ENCODE data around the gene CHSY1. TPM values are rescaled to one million over a fixed set of nuclear protein-coding genes. Genes with fewer than 3 reads are reported as not detected.
A peak's percentile ranks its signal among the peaks of the same experiment; 100 is the strongest.

The CHSY1 gene
- polyA plus RNA-seq, 4 donors, result 44.3 to 55.6 (median 50.9) TPM

GRCh38 chr15:101272584-101272983 is 20.7 kb upstream of the CHSY1 start:
- DNase-seq (ENCODE audit: low read depth in 4 of 4, low spot score in 3 of 4), result no peak

GRCh38 chr15:101269479-101270223 is 17.8 kb upstream of the CHSY1 start:
- no peak for DNase-seq (ENCODE audit: low read depth in 4 of 4, low spot score in 3 of 4)

- DNase-seq (ENCODE audit: low read depth in 4 of 4, low spot score in 3 of 4), result no peak
Measured at GRCh38 chr15:101267320-101268104, 15.7 kb upstream of the CHSY1 start.

GRCh38 chr15:101266787-101267186 is 14.9 kb upstream of the CHSY1 start:
- no peak for DNase-seq (ENCODE audit: low read depth in 4 of 4, low spot score in 3 of 4)

- DNase-seq (ENCODE audit: low read depth in 4 of 4, low spot score in 3 of 4), result no peak
Measured at GRCh38 chr15:101266034-101266433, 14.2 kb upstream of the CHSY1 start.

GRCh38 chr15:101264911-101265641 is 13.2 kb upstream of the CHSY1 start:
- DNase-seq (ENCODE audit: low read depth in 4 of 4, low spot score in 3 of 4), result no peak

GRCh38 chr15:101264011-101264410 is 12.2 kb upstream of the CHSY1 start:
- no peak for DNase-seq (ENCODE audit: low read depth in 4 of 4, low spot score in 3 of 4)

- DNase-seq (ENCODE audit: low read depth in 4 of 4, low spot score in 3 of 4), result no peak
Measured at GRCh38 chr15:101262551-101262950, 10.7 kb upstream of the CHSY1 start.

GRCh38 chr15:101258238-101259144 is 6.6 kb upstream of the CHSY1 start:
- peak; percentile 59 to 67 (median 62) for DNase-seq (ENCODE audit: low read depth in 4 of 4, low spot score in 3 of 4)

GRCh38 chr15:101256757-101257156 is 4.9 kb upstream of the CHSY1 start:
- no peak for DNase-seq (ENCODE audit: low read depth in 4 of 4, low spot score in 3 of 4)

- no peak for DNase-seq (ENCODE audit: low read depth in 4 of 4, low spot score in 3 of 4)
Measured at GRCh38 chr15:101255615-101256241, 3.9 kb upstream of the CHSY1 start.

- no peak for DNase-seq (ENCODE audit: low read depth in 4 of 4, low spot score in 3 of 4)
Measured at GRCh38 chr15:101255051-101255395, 3.2 kb upstream of the CHSY1 start.

GRCh38 chr15:101254157-101255050 is 2.6 kb upstream of the CHSY1 start:
- no peak for DNase-seq (ENCODE audit: low read depth in 4 of 4, low spot score in 3 of 4)

- no peak for DNase-seq (ENCODE audit: low read depth in 4 of 4, low spot score in 3 of 4)
Measured at GRCh38 chr15:101252836-101253235, 988 bp upstream of the CHSY1 start.

GRCh38 chr15:101250873-101251829 is 697 bp downstream of the CHSY1 start:
- DNase-seq (ENCODE audit: low read depth in 4 of 4, low spot score in 3 of 4), result no peak

GRCh38 chr15:101250341-101250831 is 1.5 kb downstream of the CHSY1 start:
- no peak for DNase-seq (ENCODE audit: low read depth in 4 of 4, low spot score in 3 of 4)

- DNase-seq (ENCODE audit: low read depth in 4 of 4, low spot score in 3 of 4), result no peak
Measured at GRCh38 chr15:101248274-101248673, 3.6 kb downstream of the CHSY1 start.
